GM10266 (cell line): ENCODE results near the gene TMOD3.

ENCODE experiments used
- DNase-seq: peaks from one replicate; pipeline ENCODE4 v3.0.0; 2012; ENCODE audit errors: extremely low spot score
- TF ChIP-seq, protein P1 (sequence below): IDR thresholded peaks from 2 replicates; pipeline ENCODE4 v1.5.1; 2012; ENCODE audit warnings: mild to moderate bottlenecking, low read depth; ENCODE audit not compliant: control insufficient read depth, insufficient read depth; ENCODE audit errors: missing control alignments

The TMOD3 gene

DNA sequence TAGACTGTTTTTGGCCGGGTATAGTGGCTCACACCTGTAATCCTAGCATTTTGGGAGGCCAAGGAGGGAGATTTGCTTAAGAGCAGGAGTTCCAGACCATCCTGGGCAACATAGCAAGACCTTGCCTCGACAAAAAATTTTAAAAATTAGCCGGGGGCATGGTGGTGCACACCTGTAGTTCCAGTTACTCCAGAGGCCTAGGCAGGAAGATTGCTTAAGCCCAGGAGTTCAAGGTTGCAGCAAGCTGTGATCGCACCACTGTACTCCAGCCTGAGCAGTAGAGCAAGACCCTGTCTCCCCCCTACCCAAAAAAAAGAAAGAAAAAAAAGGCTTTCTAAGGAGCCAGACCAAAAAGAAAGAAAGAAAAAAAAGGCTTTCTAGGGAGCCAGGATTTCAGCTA, 36.7 kb downstream of the TMOD3 start:
- TF ChIP-seq, protein P1, sequence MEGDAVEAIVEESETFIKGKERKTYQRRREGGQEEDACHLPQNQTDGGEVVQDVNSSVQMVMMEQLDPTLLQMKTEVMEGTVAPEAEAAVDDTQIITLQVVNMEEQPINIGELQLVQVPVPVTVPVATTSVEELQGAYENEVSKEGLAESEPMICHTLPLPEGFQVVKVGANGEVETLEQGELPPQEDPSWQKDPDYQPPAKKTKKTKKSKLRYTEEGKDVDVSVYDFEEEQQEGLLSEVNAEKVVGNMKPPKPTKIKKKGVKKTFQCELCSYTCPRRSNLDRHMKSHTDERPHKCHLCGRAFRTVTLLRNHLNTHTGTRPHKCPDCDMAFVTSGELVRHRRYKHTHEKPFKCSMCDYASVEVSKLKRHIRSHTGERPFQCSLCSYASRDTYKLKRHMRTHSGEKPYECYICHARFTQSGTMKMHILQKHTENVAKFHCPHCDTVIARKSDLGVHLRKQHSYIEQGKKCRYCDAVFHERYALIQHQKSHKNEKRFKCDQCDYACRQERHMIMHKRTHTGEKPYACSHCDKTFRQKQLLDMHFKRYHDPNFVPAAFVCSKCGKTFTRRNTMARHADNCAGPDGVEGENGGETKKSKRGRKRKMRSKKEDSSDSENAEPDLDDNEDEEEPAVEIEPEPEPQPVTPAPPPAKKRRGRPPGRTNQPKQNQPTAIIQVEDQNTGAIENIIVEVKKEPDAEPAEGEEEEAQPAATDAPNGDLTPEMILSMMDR, result no peak
- DNase-seq, result no peak

DNA sequence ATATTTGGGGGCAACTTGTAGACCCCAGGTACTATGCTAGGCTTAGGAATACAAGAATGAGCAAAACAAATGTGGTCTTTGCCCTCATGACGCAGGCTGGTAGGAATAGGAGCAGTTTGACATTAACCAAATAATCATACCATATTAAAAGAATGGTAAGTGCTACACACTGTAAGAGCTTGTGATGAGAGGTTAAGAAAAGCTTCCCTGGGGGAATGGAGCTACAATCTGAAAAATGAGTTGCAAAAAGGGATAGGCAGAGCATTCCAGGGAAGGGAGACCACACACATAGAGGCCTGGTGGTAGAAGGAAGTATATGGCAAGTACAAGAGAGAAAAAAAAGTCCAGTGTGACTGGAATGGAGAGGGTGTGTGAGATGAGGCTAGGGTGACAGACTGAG, 37.3 kb downstream of the TMOD3 start:
- TF ChIP-seq, protein P1, result no peak
- no peak for DNase-seq

DNA sequence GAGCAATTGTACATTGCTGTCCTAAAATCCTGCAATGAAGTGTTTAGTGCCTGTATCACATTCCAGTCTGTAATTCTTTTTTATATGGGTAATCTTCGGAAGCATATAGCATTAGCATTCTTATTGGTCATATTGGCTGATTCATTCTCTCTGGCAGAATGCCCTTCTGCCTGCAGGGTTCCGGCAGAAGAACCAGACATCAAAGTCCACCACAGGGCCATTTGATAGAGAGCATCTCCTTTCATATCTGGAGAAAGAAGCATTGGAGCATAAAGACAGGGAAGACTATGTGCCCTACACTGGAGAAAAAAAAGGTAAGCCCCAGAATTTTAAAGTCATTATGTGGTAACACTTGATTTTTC, 39.6 kb downstream of the TMOD3 start:
- DNase-seq, result no peak
- TF ChIP-seq, protein P1, result no peak

DNA sequence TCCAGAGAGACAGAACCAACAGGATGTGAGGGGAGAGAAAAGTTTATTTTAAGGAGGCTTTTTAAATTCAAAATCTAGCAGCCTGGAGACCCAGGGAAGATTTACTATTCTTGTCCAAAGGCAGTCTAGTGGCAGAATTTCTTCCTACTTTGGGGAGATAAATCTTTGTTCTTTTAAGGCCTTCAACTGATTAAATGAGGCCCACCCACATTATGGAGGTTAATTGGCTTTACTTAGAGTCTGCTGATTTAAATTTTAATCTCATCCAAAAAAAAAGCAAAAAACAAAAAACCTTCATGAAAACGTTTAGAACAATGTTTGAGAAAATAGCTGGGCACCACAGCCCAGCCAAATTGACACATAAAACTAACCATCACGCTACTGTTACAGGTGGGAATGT, 41.3 kb downstream of the TMOD3 start:
- DNase-seq, result no peak
- TF ChIP-seq, protein P1, result no peak

DNA sequence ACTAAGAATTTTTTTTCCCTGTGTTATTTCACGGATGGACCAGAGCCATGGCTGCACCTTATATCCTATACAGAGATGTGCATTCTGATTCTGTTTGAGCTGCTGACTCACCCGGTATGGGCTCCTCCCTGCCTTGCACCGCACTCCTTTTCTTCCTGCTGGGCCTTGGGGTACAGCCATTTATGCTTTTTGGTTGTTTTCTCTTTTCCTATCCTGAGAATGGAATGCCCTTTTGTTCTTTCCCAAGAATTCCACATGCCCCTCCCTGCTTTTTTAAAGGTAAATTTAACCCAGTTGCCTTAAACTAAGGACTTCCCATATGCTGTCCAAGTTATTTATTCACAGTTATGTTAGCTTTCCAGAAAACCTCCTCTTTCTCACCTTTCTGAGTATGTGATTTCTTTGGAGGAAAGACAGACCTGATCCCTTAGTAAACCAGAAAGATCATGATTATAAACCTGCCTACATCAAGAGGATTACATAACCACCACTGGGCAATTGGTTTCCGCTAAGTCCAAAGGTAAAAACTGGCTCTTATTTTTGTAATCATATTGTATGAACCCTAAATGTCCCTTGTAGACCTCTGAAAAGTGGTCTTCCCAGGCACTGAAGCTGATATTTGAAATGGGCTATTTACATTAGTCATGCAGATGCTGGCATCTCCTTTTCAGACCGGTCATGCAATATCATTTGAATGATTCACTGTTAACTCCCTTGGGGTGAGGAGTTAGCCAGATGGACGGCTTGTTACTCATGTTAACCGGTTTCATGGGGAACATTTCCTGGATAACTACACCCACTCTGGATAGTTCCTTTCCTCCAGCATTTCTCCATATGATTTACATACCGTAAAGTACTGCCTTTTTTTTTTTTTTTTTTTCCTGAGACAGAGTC, 45.5 kb downstream of the TMOD3 start:
- TF ChIP-seq, protein P1, result no peak
- DNase-seq, result no peak

DNA sequence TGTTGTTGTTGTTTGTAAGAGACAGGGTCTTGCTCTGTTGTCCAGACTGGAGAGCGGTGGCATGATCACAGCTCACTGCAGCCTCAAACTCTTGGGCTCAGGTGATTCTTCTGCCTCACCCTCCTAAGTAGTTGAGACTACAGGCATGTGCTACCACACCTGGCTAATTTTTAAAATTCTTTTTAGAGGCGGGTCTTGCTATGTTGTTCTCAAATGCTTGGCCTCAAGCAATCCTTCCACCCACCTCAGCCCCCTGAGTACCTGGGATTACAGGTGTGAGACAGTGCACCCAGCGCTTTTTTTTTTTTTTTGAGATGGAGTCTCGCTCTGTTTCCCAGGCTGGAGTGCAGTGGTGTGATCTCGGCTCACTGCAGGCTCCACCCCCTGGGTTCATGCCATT, 46.7 kb downstream of the TMOD3 start:
- no peak for DNase-seq
- TF ChIP-seq, protein P1, result no peak
